Activated naive CD4-positive, alpha-beta T cell treated with anti-CD3 and anti-CD28 coated beads for 36 hours (primary cell): ENCODE results near the gene MEFV. TPM values are rescaled to one million over a fixed set of nuclear protein-coding genes. Genes with fewer than 3 reads are reported as not detected.
A peak's percentile ranks its signal among the peaks of the same experiment; 100 is the strongest.

Experiments
- CTCF ChIA-PET: fragments of 350-600 bp; sonication (Branson Sonifier 250); formaldehyde crosslinking; loops from one replicate; lab custom pipeline; 2021; ENCODE audit warnings: antibody characterized with exemption; lab: Charles Lee
- DNase-seq: peaks from one replicate; pipeline ENCODE4 v3.0.0-alpha.2; 2020
- H3K27ac Mint-ChIP-seq: one replicate; pipeline ENCODE4 v1.8.0; 2021; ENCODE audit warnings: mild to moderate bottlenecking, mixed read lengths
- H3K27me3 Mint-ChIP-seq: one replicate; pipeline ENCODE4 v1.8.0; 2021; ENCODE audit warnings: low read depth, mixed read lengths
- H3K36me3 Mint-ChIP-seq: one replicate; pipeline ENCODE4 v1.8.0; 2021; ENCODE audit warnings: low read depth, mixed read lengths
- H3K4me1 Mint-ChIP-seq: one replicate; pipeline ENCODE4 v1.8.0; 2021; ENCODE audit warnings: low read depth, mixed read lengths
- H3K4me3 Mint-ChIP-seq: one replicate; pipeline ENCODE4 v1.8.0; 2021; ENCODE audit warnings: mild to moderate bottlenecking, moderate library complexity, mixed read lengths
- H3K9me3 Mint-ChIP-seq: one replicate; pipeline ENCODE4 v1.8.0; 2021; ENCODE audit warnings: mixed read lengths
- intact Hi-C: fragments of 100-400 bp; cut with micrococcal nuclease; formaldehyde crosslinking; loops from one replicate; pipeline ENCODE4 v1.15.1; 2023
- total RNA-seq, 2 experiments: library from RNA; stranded (reverse); gene quantifications; one replicate each; pipeline ENCODE4 v1.2.3, GENCODE V29; 2021

The MEFV gene
- total RNA-seq, 2 experiments from 2014 or later = 0.07 TPM

GRCh38 chr16:3235856-3236669, 20.4 kb downstream of the MEFV start:
- H3K27me3 Mint-ChIP-seq = no peaks in the 10 kb centered on the region
- peak; percentile 70 for DNase-seq
- intact Hi-C loops = loop anchor here (1.0 to 2.0 kb wide), 7 partner anchors 21 to 165 kb away; partner anchors contain the start of genes OR1F1, TIGD7, ZNF174 and ZNF263
- peaks cover 28% of the 10 kb centered on the region for H3K36me3 Mint-ChIP-seq
- peaks cover 28% of the 10 kb centered on the region for H3K4me1 Mint-ChIP-seq
- CTCF ChIA-PET = no interaction called here
- H3K4me3 Mint-ChIP-seq = peak overlapping the region; percentile 71
- peaks cover 10% of the 10 kb centered on the region for H3K9me3 Mint-ChIP-seq
- peak overlapping the region; percentile 61 for H3K27ac Mint-ChIP-seq

DNA sequence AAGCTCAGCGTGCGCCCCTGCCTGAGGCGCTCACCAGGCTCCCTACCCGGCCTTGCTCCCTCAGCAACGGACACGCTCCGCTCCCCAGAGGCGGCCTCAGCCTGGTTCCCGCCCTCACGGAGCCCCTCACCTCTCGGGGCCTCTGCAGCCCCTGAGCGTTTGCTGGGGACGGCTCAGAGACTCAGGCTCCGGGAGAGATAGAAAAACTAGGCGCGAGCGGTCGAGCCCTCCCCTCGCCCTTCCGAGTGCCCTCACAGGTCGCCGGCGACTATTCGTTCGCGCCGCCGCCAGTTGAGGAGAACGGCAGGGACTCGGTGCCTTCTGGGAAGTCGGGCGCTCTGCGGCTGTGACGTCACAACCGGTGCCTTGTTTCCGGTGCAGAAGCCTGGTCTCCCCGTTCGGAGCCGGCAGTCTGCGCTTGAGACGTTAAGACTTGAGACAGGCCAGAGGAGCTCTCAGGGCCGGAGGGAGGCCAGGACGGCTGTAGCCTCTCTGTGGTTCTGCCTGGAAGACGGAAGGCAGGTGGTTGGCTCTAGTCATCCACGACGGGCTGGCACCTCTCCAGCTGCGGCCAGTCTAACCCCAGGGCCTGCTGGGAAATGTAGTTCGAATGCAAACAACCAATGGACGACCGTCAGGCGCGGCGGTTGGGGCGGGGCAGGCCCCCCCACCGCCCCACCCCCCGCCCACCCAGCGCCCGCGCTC, 21.4 kb downstream of the MEFV start, which contains the start of gene ZNF200:
Gene ZNF200 (minus strand): TSS at position 302 of the 705 bp plus-strand sequence. CDS start 1,403 bp downstream, outside the sequence.
- CTCF ChIA-PET = no interaction called here
- Mint-ChIP-seq H3K9me3 (peaks cover 16% of the 10 kb centered on the region), H3K27ac (peak within 1 kb of the TSS; percentile 90)

DNA sequence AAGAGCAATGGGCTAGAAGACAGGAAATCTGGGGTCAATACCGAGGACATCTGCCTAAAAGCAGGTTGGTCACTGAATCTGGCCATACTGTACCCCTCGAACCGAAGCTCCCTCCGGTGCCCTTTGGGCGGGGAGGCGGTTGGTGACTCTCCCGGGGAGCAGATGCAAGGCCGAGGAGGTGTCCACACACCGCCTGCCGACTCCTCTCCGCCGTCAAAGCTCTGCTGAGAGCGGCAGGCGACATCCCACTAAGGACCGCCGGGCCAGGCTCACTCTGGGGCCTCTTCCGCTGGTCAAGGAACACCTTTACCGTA, 21.9 kb downstream of the MEFV start:
- Mint-ChIP-seq H3K4me1 (peaks cover 28% of the 10 kb centered on the region), H3K36me3 (peaks cover 42% of the 10 kb centered on the region), H3K27ac (peak overlapping the region; percentile 90), H3K27me3 (no peaks in the 10 kb centered on the region), H3K4me3 (peak overlapping the region; percentile 83), H3K9me3 (peaks cover 18% of the 10 kb centered on the region)
- CTCF ChIA-PET = interaction anchor here (0.6 kb wide), 1 partner anchor 88 kb away, joined by 5 read pairs; no protein-coding TSS in a partner anchor
- DNase-seq = no peak
- intact Hi-C loops = loop anchor here (2.0 kb wide), 2 partner anchors 46 to 130 kb away; partner anchors contain the start of gene OR1F1

More for the DNA sequence above, 21.4 kb downstream of the MEFV start, which contains the start of gene ZNF200:
- DNase-seq = peak; percentile 98
- Mint-ChIP-seq H3K27me3 (no peaks in the 10 kb centered on the region), H3K36me3 (peaks cover 38% of the 10 kb centered on the region), H3K4me3 (peak within 1 kb of the TSS; percentile 83), H3K4me1 (peaks cover 28% of the 10 kb centered on the region)
- intact Hi-C loops = loop anchor here (1.0 to 2.0 kb wide), 7 partner anchors 20 to 166 kb away; partner anchors contain the start of genes OR1F1, TIGD7, ZNF174 and ZNF263

- Mint-ChIP-seq H3K36me3 (peaks cover 70% of the 10 kb centered on the region), H3K4me3 (no peak overlapping the region), H3K27me3 (no peaks in the 10 kb centered on the region), H3K9me3 (peaks cover 56% of the 10 kb centered on the region), H3K4me1 (no peaks in the 10 kb centered on the region), H3K27ac (no peak overlapping the region)
- intact Hi-C loops = no loop called here
- no peak for DNase-seq
- CTCF ChIA-PET = no interaction called here
Observed at GRCh38 chr16:3223913-3224515, 32.4 kb downstream of the MEFV start.

DNA sequence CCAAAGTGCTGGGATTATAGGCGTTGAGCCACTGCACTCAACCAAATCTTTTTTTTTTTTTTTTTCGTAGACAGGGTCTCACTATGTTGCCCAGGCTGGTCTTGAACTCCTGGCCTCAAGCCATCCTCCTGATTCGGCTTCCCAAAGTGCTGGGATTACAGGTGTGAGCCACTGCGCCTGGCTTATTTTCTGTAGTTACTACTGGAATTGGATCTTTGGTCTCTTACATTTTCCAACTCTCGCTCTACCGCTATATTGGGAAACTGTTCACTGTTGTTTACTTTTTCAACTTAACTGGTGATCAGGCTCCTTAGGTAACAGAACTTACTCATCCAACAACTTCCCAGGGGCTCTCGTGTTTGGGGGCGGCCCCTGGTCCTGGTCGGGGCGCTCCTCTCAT, 35.6 kb downstream of the MEFV start:
- intact Hi-C loops = no loop called here
- H3K4me3 Mint-ChIP-seq = no peak overlapping the region
- no peak overlapping the region for H3K27ac Mint-ChIP-seq
- peaks cover 48% of the 10 kb centered on the region for H3K36me3 Mint-ChIP-seq
- CTCF ChIA-PET = no interaction called here
- DNase-seq = no peak
- H3K27me3 Mint-ChIP-seq = no peaks in the 10 kb centered on the region
- peaks cover 45% of the 10 kb centered on the region for H3K9me3 Mint-ChIP-seq
- peaks cover 10% of the 10 kb centered on the region for H3K4me1 Mint-ChIP-seq

DNA sequence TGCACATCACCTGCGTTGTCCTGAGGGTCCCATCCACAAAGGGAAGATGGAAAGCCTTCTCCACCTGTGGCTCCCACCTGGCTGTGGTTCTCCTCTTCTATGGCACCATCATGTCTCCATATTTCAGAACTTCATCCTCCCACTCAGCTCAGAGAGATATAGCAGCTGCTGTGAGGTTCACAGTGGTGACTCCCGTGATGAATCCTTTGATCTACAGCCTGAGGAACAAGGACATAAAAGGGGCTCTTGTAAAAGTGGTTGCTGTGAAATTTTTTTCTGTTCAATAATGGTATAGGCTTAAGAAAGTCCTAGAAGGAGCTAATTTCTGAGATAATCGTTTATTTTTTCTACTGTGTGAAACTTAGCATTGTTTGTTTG, 40.2 kb downstream of the MEFV start:
- peaks cover 15% of the 10 kb centered on the region for H3K36me3 Mint-ChIP-seq
- H3K4me3 Mint-ChIP-seq = peak overlapping the region; percentile 54
- peak overlapping the region; percentile 96 for H3K27ac Mint-ChIP-seq
- H3K9me3 Mint-ChIP-seq = peaks cover 12% of the 10 kb centered on the region
- CTCF ChIA-PET = interaction anchor here (0.6 kb wide), 1 partner anchor 44 kb away, joined by 6 read pairs; no protein-coding TSS in a partner anchor
- DNase-seq = peak; percentile 37
- peaks cover 29% of the 10 kb centered on the region for H3K4me1 Mint-ChIP-seq
- H3K27me3 Mint-ChIP-seq = no peaks in the 10 kb centered on the region
- intact Hi-C loops = no loop called here

DNA sequence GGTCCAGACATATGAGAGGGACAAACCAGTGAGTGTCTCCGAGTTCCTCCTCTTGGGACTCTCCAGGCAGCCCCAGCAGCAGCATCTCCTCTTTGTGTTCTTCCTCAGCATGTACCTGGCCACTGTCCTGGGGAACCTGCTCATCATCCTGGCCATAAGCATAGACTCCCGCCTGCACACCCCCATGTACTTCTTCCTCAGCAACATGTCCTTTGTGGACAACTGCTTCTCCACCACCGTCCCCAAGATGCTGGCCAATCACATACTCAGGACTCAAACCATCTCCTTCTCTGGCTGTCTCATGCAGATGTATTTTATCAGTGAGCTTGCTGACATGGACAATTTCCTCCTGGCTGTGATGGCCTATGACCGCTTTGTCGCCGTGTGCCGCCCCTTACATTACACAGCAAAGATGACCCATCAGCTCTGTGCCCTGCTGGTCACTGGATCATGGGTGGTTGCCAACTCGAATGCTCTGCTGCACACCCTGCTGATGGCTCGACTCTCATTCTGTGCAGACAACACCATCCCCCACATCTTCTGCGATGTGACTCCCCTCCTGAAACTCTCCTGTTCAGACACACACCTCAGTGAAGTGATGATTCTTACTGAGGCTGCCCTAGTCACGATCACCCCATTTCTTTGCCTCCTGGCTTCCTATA, 40.7 kb downstream of the MEFV start:
- Mint-ChIP-seq H3K27me3 (no peaks in the 10 kb centered on the region), H3K9me3 (peaks cover 10% of the 10 kb centered on the region), H3K4me1 (peaks cover 30% of the 10 kb centered on the region), H3K36me3 (peaks cover 10% of the 10 kb centered on the region), H3K4me3 (peak overlapping the region; percentile 54), H3K27ac (peak overlapping the region; percentile 96)
- intact Hi-C loops = loop anchor here (1.0 kb wide), 5 partner anchors 20 to 68 kb away; partner anchors contain the start of genes ZNF200 and ZNF263
- CTCF ChIA-PET = interaction anchor here (0.6 kb wide), 1 partner anchor 44 kb away, joined by 6 read pairs; no protein-coding TSS in a partner anchor
- DNase-seq = peak; percentile 42

GRCh38 chr16:3214904-3215600, 41.4 kb downstream of the MEFV start:
- peak; percentile 76 for DNase-seq
- Mint-ChIP-seq H3K27ac (peak overlapping the region; percentile 96), H3K4me3 (peak overlapping the region; percentile 54), H3K36me3 (peaks cover 10% of the 10 kb centered on the region), H3K27me3 (no peaks in the 10 kb centered on the region), H3K9me3 (peaks cover 10% of the 10 kb centered on the region), H3K4me1 (peaks cover 31% of the 10 kb centered on the region)
- intact Hi-C loops = loop anchor here (1.0 kb wide), 5 partner anchors 20 to 68 kb away; partner anchors contain the start of genes ZNF200 and ZNF263
- CTCF ChIA-PET = no interaction called here

DNA sequence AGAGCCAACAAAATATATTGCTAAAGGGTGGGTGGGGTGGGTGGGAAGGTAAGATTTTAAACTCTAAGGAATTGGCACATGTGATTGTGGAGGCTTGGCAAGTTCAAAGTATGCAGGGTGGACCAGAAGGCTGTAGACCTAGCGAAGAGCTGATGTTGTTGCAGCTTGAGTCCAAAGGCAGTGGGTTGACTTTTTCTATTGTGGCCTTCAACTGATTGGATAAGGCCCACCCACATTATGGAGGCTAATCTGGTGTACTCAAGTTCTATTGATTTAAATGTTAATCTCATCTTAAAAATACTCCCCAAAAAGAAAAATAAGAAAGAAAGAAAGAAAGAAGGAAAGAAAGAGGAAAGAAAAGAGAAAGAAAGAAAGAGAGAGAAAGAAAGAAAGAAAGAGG, 43.9 kb downstream of the MEFV start:
- Mint-ChIP-seq H3K27ac (no peak overlapping the region), H3K4me1 (peaks cover 31% of the 10 kb centered on the region), H3K4me3 (no peak overlapping the region), H3K9me3 (peaks cover 6% of the 10 kb centered on the region), H3K27me3 (no peaks in the 10 kb centered on the region), H3K36me3 (peaks cover 8% of the 10 kb centered on the region)
- intact Hi-C loops = no loop called here
- DNase-seq = no peak
- CTCF ChIA-PET = no interaction called here

GRCh38 chr16:3212006-3212405, 44.4 kb downstream of the MEFV start:
- DNase-seq = no peak
- no peak overlapping the region for H3K4me3 Mint-ChIP-seq
- intact Hi-C loops = no loop called here
- peaks cover 31% of the 10 kb centered on the region for H3K4me1 Mint-ChIP-seq
- no peak overlapping the region for H3K27ac Mint-ChIP-seq
- CTCF ChIA-PET = no interaction called here
- no peaks in the 10 kb centered on the region for H3K27me3 Mint-ChIP-seq
- peaks cover 8% of the 10 kb centered on the region for H3K9me3 Mint-ChIP-seq
- peaks cover 10% of the 10 kb centered on the region for H3K36me3 Mint-ChIP-seq
